HG03097 (cell line): Measurements from ENCODE around the gene AKT3.

Experiments
- ATAC-seq: cut with Tn5 transposase; IDR thresholded peaks from one replicate; pipeline ENCODE4 v1.9.1; 2021; ENCODE audit not compliant: unreplicated experiment, low FRiP score

Gene AKT3

DNA sequence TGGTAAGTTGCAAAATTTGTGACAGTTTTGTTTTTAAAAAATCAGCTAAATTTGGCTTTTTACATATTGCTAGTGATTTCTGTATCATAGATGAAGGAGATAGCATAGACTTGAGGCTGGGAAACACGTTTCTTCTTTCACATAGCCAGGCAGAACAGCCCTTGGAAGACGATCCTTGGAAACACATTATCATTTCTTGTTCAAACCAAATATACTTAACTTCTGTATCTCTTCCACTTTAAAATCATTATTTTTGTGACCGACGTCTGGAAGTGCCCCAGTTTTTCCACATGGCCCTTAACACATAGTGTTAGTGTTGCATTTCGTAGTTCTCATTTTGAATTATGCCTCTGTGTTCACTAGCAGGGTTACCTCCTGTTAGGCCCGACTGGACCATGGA, 400.7 kb downstream of the AKT3 start:
- no peak for ATAC-seq

DNA sequence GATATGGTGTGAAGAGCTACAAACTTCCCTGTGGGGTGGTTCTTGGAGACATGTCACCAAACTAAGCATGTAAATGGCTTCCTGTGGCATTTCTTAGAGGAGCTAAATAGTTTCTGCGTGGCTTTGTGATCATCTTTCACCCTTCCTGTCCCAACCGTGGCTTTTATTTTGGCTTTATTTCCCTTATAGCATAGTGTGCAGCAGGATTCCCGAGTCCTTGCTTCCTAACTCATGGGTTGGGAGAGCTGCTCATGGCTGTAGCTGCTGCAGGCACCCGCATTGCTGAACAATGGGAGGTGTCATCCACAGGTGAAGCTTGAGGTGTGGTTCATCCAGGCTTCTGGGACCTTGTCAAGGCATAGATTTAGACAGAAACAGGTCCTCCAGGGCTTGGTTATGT, 402.2 kb downstream of the AKT3 start:
- ATAC-seq = no peak

- ATAC-seq = no peak
Measured at GRCh38 chr1:243447347-243447746, 402.7 kb downstream of the AKT3 start.

GRCh38 chr1:243443557-243443956, 406.5 kb downstream of the AKT3 start:
- no peak for ATAC-seq

- no peak for ATAC-seq
Measured at GRCh38 chr1:243441601-243442000, 408.4 kb downstream of the AKT3 start.

- no peak for ATAC-seq
Measured at GRCh38 chr1:243440406-243440805, 409.6 kb downstream of the AKT3 start.

DNA sequence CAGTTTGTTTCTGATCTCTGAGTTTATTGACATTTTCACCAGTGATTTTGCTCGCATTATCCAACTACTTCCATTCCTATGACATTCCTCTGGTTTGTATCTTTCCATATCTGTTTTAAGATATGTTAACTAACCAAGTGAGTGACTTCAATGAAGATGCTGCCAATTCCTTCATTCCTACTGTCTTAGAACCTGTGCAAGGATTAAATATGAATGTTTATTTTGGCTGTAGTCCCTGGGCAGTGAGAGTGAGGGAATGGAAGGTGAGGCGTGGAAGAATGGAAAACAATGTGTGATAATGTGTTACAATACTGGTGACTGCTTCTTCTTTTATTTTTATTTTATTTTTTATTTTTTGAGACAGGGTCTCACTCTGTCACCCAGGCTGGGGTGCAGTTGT, 411.2 kb downstream of the AKT3 start:
- no peak for ATAC-seq
